ENCODE measurements around the gene WBP2.
"Not testable (repeated sequence)": the region's sequence is repeated elsewhere in the genome, so short reads cannot be mapped to it uniquely, and the experiment has no call there.

DNA sequence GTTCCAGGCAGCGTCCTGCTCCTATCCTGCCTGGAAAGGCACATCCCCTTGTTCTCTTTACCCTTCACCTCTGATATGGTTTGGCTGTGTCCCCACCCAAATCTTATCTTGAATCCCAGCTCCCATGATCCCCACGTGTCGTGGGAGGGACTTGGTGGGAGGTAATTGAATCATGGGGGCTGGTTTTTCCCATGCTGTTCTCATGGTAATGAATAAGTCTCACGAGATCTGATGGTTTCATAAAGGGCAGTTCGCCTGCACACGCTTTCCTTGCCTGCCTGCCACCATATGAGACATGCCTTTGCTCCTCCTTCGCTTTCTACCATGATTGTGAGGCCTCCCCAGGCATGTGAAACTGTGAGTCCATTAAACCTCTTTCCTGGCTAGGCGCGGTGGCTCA lies 30.7 kb upstream of the WBP2 start:
- TF ChIP-seq, protein P1, sequence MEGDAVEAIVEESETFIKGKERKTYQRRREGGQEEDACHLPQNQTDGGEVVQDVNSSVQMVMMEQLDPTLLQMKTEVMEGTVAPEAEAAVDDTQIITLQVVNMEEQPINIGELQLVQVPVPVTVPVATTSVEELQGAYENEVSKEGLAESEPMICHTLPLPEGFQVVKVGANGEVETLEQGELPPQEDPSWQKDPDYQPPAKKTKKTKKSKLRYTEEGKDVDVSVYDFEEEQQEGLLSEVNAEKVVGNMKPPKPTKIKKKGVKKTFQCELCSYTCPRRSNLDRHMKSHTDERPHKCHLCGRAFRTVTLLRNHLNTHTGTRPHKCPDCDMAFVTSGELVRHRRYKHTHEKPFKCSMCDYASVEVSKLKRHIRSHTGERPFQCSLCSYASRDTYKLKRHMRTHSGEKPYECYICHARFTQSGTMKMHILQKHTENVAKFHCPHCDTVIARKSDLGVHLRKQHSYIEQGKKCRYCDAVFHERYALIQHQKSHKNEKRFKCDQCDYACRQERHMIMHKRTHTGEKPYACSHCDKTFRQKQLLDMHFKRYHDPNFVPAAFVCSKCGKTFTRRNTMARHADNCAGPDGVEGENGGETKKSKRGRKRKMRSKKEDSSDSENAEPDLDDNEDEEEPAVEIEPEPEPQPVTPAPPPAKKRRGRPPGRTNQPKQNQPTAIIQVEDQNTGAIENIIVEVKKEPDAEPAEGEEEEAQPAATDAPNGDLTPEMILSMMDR (IDR thresholded peaks at IDR 0.05 in 2 of 3, conservative IDR thresholded peaks at IDR 0.05 in 1 of 3; ENCODE audit: borderline replicate concordance in 1 of 3, insufficient read depth in 1 of 3, low read depth in 2 of 3, low read length in 2 of 3), result not testable (repeated sequence)
- TF ChIP-seq EZH2 (IDR thresholded peaks at IDR 0.05); JUND (IDR thresholded peaks at IDR 0.05); CEBPB (IDR thresholded peaks at IDR 0.05; ENCODE audit: low read depth): not testable (repeated sequence)
- TF ChIP-seq, protein P2, sequence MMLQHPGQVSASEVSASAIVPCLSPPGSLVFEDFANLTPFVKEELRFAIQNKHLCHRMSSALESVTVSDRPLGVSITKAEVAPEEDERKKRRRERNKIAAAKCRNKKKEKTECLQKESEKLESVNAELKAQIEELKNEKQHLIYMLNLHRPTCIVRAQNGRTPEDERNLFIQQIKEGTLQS (IDR thresholded peaks at IDR 0.05), result not testable (repeated sequence)

Data from HCT116 (cell line).